Activated CD4-positive, alpha-beta T cell treated with anti-CD3 and anti-CD28 coated beads, Interleukin-2, Interleukin-4, amounts not matched to agents 100 ng/mL and 50 ng/mL, durations not matched to agents 16 hours and 8 hours (primary cell): Measurements from ENCODE around the gene NME4.

Source experiments
- DNase-seq: peaks from one replicate; pipeline ENCODE4 v3.0.0-alpha.2; 2020; ENCODE audit warnings: low spot score

NME4 gene

DNA sequence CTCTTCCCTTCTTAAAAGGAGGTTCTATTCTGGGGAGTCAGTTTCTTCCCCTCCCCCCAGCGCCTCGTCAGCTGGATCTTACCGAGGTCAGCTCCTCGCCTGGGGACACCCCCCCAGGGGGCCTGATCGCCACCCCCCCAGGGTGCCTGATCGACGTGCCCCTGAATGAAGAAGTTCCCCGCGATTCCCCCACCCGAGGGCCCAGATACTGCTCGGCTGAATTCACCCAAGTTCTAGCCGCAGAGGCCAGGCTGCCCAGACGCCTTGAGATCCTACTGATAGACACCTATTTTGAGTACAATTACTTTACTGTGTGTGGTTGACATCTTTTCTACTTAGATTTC lies 29.9 kb downstream of the NME4 start:
- DNase-seq = no peak

DNA sequence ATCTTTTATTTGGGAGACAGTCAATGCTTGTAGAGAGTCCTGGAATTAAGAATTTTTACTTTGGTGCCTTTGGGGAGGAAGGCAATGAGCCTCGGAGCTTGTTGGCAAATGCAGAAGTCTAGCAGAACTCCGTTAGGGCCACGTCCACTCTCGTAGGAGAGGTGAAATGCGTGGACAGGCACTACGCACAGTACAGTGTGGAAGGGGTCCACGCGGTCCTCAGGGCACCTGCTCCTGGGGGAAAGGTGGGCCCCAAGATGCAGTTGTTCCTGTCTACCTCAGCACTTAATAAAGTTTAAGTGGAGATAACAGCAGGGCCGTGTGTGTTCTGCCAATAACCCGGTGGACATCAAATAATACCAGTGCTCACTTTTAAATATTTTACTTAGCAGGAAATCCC lies 30.3 kb downstream of the NME4 start:
- no peak for DNase-seq

- no peak for DNase-seq
These were observed 33.9 kb downstream of the NME4 start for GRCh38 chr16:430904-431303.

DNA sequence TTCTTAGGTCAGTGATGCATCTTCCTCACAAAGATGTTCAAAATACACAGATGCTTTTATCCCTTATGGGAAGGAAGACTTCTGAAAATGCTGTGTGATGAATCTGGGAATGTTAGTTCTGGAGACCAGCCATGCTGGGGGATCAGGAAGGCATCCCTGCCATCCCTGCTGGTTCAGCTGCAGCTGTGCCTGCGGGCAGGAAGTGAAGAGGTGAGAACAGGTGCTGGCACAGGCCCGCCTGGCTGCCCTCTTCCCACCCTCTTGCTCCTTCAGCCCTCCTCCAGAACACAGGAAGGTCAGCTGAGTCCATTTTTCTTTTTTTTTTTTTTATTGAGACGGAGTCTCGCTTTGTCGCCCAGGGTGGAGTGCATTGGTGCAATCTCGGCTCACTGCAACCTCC lies 43.6 kb downstream of the NME4 start:
- DNase-seq = no peak

DNA sequence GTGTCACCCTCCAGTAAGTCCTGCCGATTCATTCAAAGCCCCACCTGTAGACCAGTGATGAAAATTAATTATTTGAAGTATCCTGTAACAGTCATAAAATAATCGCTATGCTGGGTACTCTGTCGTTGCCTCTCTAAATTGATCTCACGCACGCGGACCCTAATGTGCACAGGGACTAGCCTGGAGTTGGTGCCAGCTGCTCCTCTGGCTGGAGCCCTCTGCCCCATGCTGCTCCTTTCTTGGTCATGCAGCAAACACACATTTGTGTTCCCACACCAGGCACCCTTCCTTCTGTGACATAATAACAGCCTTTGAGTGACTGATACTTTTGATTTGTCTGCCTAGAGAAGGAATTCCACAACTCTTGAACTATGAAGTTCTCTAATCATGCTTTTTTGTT lies 44.4 kb downstream of the NME4 start:
- DNase-seq = no peak

DNA sequence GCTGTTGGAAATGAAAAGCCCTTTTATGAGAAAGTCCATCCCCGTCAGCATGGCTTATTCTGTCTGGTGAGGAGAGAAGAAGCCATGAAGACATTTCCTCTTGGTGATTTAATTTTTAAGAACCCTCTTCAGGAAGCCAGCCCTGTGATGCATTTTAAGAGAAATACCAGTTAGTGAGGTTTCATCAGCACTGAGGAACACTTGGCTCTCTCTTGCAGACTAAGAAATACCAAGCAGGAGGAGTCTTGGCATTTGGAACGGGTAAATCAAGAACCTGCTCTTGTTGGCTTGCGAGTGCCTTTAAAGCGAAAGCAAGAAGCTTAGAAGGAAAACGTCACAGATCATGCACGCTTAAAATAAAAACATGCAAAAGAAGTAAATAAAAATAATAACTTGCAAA lies 46.0 kb downstream of the NME4 start:
- DNase-seq = no peak

- DNase-seq = no peak
These were observed 47.0 kb downstream of the NME4 start for GRCh38 chr16:444027-444426.

DNA sequence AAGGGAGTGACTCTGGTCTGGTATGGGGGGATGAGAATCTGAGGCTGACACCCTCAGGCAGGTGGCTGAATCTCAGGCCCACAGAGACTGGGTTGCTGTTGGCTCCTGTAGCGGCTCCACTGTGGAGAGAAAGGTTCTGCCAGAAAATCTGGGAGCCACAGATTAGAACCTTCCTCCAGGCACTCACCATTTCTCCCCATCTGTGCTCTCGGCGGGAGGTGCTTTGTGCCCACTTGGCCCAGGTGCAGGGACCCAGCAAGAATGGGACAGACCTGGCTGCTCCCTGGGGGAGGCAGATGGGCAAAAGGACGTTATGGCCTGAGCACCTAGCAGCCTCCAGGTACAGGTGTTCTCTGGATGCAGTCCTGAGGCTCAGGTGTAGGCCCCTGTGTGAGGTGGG lies 48.6 kb downstream of the NME4 start:
- DNase-seq = no peak
